ENCODE data around the gene NCAPD2.
"Not testable (repeated sequence)": the region's sequence is repeated elsewhere in the genome, so short reads cannot be mapped to it uniquely, and the experiment has no call there.

NCAPD2 gene

GRCh38 chr12:6548966-6549683, 55.2 kb downstream of the NCAPD2 start:
- no peak for DNase-seq (ENCODE audit: low read depth in 2 of 2)

- DNase-seq (ENCODE audit: low read depth in 2 of 2) = no peak
These were observed 55.8 kb downstream of the NCAPD2 start for GRCh38 chr12:6549684-6550151.

- no peak for DNase-seq (ENCODE audit: low read depth in 2 of 2)
These were observed 56.6 kb downstream of the NCAPD2 start for GRCh38 chr12:6550294-6551062.

GRCh38 chr12:6551063-6551461, 57.2 kb downstream of the NCAPD2 start:
- no peak for DNase-seq (ENCODE audit: low read depth in 2 of 2)

- DNase-seq (ENCODE audit: low read depth in 2 of 2) = no peak
These were observed 57.7 kb downstream of the NCAPD2 start for GRCh38 chr12:6551496-6552139.

GRCh38 chr12:6552140-6552551, 58.2 kb downstream of the NCAPD2 start:
- no peak for DNase-seq (ENCODE audit: low read depth in 2 of 2)

GRCh38 chr12:6553051-6553868, 59.4 kb downstream of the NCAPD2 start:
- no peak for DNase-seq (ENCODE audit: low read depth in 2 of 2)

- peak; percentile 65 to 73 for DNase-seq (ENCODE audit: low read depth in 2 of 2)
These were observed 60.5 kb downstream of the NCAPD2 start for GRCh38 chr12:6554168-6555017.

GRCh38 chr12:6555018-6555691, 61.3 kb downstream of the NCAPD2 start:
- DNase-seq (ENCODE audit: low read depth in 2 of 2) = no peak

- DNase-seq (ENCODE audit: low read depth in 2 of 2) = not testable (repeated sequence)
These were observed 62.6 kb downstream of the NCAPD2 start for GRCh38 chr12:6556496-6556817.

GRCh38 chr12:6556857-6557256, 63.0 kb downstream of the NCAPD2 start:
- no peak for DNase-seq (ENCODE audit: low read depth in 2 of 2)

- DNase-seq (ENCODE audit: low read depth in 2 of 2) = not testable (repeated sequence)
These were observed 64.3 kb downstream of the NCAPD2 start for GRCh38 chr12:6558014-6558760.

- no peak for DNase-seq (ENCODE audit: low read depth in 2 of 2)
These were observed 65.6 kb downstream of the NCAPD2 start for GRCh38 chr12:6559500-6559899.

GRCh38 chr12:6560501-6561205, 66.8 kb downstream of the NCAPD2 start:
- DNase-seq (ENCODE audit: low read depth in 2 of 2) = no peak

- DNase-seq (ENCODE audit: low read depth in 2 of 2) = no peak
These were observed 69.0 kb downstream of the NCAPD2 start for GRCh38 chr12:6562881-6563280.

GRCh38 chr12:6563448-6564050, 69.6 kb downstream of the NCAPD2 start:
- peak; percentile 40 to 51 for DNase-seq (ENCODE audit: low read depth in 2 of 2)

GRCh38 chr12:6567112-6567670, 73.3 kb downstream of the NCAPD2 start:
- no peak for DNase-seq (ENCODE audit: low read depth in 2 of 2)

GRCh38 chr12:6569312-6569711, 75.4 kb downstream of the NCAPD2 start:
- no peak for DNase-seq (ENCODE audit: low read depth in 2 of 2)
